Measurements from ENCODE around the gene ZNF229.
"Not testable (repeated sequence)": the region's sequence is repeated elsewhere in the genome, so short reads cannot be mapped to it uniquely, and the experiment has no call there.

ZNF229 gene

DNA sequence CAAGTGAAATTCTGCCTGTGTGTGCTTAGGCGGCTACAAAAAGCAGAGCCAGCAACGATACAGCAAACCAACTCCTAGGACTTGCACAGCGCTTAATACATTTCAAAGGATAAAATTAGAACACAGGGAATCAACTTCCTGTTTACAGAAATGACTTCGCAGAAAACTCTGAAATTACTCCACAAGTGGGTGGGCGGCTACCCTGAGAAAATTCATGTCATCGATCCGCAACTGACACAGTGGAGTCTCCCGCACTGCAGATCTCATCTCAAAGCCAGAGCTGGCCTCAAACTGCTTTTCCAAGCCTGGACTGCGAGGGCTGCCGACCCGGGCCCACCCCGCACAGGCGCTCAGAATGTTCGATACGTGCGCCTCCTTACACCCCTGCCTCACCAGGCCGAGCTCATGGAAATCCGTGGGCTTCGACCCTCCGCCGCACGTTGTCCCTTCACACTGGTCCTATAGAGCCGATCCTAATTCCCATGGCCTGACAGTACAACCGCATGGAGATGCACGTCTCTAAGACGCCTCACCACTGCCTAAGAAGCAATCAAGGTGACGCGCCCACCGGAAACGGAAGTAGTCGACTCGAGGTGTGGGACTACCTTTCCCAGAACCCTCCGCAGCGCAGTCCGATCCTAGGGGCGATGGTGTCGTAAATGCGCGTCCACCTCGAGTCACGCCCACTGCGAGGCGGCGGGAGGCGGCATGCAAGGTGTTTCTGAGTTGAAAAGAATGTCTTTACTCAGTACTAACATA is at the start of gene ZNF229:
Gene ZNF229, minus strand, starts transcription at position 557 of the 759 bp plus-strand sequence. CDS start 5,625 bp downstream, outside the sequence.
- peak; percentile 88 for DNase-seq (ENCODE audit: extremely low read depth, low read depth)
- TF ChIP-seq CTCF (IDR thresholded peaks at IDR 0.05; ENCODE audit: low read depth, low read length, missing control alignments): no peak
- H3K4me3 ChIP-seq (replicated peaks; ENCODE audit: low read depth, low read length): peak within 1 kb of the TSS; percentile 59

DNA sequence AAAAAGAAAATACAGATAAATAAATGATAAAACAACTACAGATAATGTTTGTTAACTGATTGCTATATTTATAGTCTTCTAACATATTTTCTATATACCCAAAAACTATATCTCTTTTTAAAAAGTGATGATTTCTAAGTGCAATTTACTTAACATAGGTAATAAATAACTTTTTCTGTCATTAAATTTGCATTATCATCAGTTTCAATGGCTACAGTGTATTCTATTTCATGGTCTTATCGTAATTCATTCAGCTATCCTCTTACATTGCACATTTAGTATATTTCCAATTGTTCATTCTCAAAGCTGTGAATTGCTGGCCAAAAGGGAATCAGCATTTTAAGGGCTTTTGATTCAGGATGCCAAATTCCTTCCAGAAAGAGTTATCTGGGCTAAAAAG is 48.4 kb upstream of the ZNF229 start:
- no peak for DNase-seq (ENCODE audit: extremely low read depth, low read depth)
- H3K4me3 ChIP-seq (replicated peaks; ENCODE audit: low read depth, low read length): no peak overlapping the region
- no peak for TF ChIP-seq CTCF (IDR thresholded peaks at IDR 0.05; ENCODE audit: low read depth, low read length, missing control alignments)

- no peak overlapping the region for H3K4me3 ChIP-seq (replicated peaks; ENCODE audit: low read depth, low read length)
- no peak for DNase-seq (ENCODE audit: extremely low read depth, low read depth)
- TF ChIP-seq CTCF (IDR thresholded peaks at IDR 0.05; ENCODE audit: low read depth, low read length, missing control alignments): no peak
Measured at GRCh38 chr19:44476559-44477408, 28.5 kb upstream of the ZNF229 start.

- DNase-seq (ENCODE audit: extremely low read depth, low read depth); H3K4me3 ChIP-seq (replicated peaks; ENCODE audit: low read depth, low read length): not testable (repeated sequence)
Measured at GRCh38 chr19:44468730-44469129, 20.5 kb upstream of the ZNF229 start.

DNA sequence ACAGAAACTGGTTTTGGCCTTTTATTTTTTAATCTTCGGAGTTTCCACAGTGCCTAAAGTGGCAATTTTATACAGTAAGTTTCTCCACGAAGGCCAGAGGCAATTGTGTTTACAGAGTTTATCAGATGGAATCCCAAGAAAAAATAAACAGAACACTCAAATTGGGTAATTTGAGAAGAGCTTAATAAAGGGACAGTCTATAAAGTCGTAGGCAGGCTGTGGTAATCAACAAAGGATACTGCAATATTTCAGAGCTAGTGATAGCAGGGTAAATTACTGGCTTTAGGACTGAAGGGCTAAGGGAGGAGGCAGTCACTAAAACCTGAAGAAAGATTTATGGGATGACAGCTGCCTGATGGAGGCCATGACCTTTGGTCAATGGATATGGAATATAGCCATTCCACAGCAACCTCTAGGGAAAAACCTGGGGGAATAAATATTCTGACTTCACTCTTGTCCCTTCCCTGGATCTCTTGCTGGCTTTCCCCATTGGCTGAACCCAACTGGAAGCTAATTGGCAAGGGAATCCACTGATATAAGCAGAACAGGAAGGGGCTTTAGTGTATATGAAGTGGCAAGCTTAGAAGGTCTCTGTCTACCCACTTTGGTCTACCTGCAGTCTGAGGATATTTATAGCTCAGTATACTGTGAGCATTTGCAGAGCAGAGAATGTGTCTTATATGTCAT is 14.5 kb upstream of the ZNF229 start:
- DNase-seq (ENCODE audit: extremely low read depth, low read depth); H3K4me3 ChIP-seq (replicated peaks; ENCODE audit: low read depth, low read length): not testable (repeated sequence)

- H3K4me3 ChIP-seq (replicated peaks; ENCODE audit: low read depth, low read length); DNase-seq (ENCODE audit: extremely low read depth, low read depth): not testable (repeated sequence)
Measured at GRCh38 chr19:44456016-44456415, 7.7 kb upstream of the ZNF229 start.

- no peak overlapping the region for H3K4me3 ChIP-seq (replicated peaks; ENCODE audit: low read depth, low read length)
- no peak for DNase-seq (ENCODE audit: extremely low read depth, low read depth)
- TF ChIP-seq CTCF (IDR thresholded peaks at IDR 0.05; ENCODE audit: low read depth, low read length, missing control alignments): no peak
Measured at GRCh38 chr19:44455100-44455499, 6.8 kb upstream of the ZNF229 start.

DNA sequence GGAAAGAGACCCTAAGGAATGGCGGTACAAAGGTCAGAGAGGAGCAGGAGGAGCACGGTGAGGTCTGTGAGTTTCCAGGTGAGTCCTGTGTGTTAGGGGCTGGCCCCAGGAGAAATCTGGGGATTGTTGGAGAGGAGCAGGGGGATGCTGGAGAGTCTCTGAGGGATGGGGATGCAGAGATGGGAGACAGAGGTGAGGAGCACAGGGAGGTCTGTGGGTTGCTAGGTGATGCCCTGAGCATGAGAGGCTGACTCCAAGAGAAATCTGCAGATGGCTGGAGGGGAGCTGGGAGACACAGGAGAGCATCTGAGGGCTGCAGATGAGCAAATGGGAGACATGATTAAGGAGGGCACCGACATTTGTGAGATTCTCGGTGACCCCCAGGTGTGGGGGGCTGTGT is 4.1 kb upstream of the ZNF229 start:
- H3K4me3 ChIP-seq (replicated peaks; ENCODE audit: low read depth, low read length): no peak overlapping the region
- no peak for DNase-seq (ENCODE audit: extremely low read depth, low read depth)
- no peak for TF ChIP-seq CTCF (IDR thresholded peaks at IDR 0.05; ENCODE audit: low read depth, low read length, missing control alignments)

Measured in HFF-Myc (cell line).